Measurements from ENCODE around the gene CFAP410.

- TF ChIP-seq CTCF (IDR thresholded peaks at IDR 0.05) = no peak
- TF ChIP-seq POLR2A (IDR thresholded peaks at IDR 0.05) = no peak
These were observed 28.3 kb downstream of the CFAP410 start for GRCh38 chr21:44310628-44311507.

All from breast epithelium (tissue), 3 donors.